Measurements from ENCODE around the gene RINL. TPM values are rescaled to one million over a fixed set of nuclear protein-coding genes. Genes with fewer than 3 reads are reported as not detected.

Gene RINL
- total and polyA plus RNA-seq, 3 donors from 2014 or later, result 2.6 to 5.2 (median 3.0) TPM

DNA sequence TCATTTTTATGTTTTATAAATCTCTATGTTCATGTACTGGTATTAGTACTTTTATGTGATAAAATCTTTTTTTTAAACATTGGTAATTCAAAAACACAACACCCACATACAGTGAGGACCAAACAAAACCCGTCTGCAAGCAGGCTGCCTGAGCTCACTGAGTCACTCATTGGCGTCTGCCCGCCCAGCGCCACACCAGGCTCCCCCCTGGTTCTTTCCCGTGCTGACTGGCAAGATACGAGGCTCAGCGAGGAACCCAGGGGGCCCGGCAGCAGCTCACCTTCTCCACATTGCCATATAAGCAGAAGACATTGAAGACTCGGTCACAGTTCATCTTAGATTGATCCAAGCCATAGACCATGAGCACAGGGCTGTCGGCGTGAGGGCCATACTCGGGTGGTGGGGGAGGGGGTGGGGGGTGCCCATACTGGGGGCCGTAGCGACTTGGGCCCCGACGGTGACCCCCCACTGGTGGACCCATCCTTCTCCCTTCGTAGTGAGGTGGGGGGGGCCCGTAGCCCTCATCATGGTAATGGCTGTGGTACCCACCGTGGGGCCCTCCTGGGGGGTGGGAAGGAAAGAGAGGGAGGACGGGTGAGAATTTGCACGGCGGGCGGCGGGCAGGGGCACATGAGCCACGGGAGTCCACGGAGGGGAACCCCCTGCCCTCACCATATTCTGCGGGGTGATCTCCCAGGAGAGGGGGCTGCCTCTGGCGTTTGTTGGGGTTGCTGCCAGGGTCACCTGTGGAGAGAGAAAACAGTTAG, 38.1 kb downstream of the RINL start:
- no peak for TF ChIP-seq POLR2A (IDR thresholded peaks at IDR 0.05)
- TF ChIP-seq, protein P1, sequence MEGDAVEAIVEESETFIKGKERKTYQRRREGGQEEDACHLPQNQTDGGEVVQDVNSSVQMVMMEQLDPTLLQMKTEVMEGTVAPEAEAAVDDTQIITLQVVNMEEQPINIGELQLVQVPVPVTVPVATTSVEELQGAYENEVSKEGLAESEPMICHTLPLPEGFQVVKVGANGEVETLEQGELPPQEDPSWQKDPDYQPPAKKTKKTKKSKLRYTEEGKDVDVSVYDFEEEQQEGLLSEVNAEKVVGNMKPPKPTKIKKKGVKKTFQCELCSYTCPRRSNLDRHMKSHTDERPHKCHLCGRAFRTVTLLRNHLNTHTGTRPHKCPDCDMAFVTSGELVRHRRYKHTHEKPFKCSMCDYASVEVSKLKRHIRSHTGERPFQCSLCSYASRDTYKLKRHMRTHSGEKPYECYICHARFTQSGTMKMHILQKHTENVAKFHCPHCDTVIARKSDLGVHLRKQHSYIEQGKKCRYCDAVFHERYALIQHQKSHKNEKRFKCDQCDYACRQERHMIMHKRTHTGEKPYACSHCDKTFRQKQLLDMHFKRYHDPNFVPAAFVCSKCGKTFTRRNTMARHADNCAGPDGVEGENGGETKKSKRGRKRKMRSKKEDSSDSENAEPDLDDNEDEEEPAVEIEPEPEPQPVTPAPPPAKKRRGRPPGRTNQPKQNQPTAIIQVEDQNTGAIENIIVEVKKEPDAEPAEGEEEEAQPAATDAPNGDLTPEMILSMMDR (IDR thresholded peaks at IDR 0.05), result no peak
- Histone ChIP-seq H3K27ac (peak overlapping the region in 1 of 2 donors; percentile 14), H3K9me3 (no peaks in the 10 kb centered on the region), H3K36me3 (ENCODE audit: low read depth, missing control alignments) (peaks cover 3% of the 10 kb centered on the region), H3K4me3 (no peak overlapping the region), H3K4me1 (peaks cover 3% of the 10 kb centered on the region), H3K27me3 (no peaks in the 10 kb centered on the region)
- intact Hi-C loops (cut with DNase I; ENCODE audit: low total_unique reads), result no loop called here
- no peak for DNase-seq
- 80 to 83% methylated on average over 20 to 28 of the region's 28 CpGs for WGBS, 2 donors

DNA sequence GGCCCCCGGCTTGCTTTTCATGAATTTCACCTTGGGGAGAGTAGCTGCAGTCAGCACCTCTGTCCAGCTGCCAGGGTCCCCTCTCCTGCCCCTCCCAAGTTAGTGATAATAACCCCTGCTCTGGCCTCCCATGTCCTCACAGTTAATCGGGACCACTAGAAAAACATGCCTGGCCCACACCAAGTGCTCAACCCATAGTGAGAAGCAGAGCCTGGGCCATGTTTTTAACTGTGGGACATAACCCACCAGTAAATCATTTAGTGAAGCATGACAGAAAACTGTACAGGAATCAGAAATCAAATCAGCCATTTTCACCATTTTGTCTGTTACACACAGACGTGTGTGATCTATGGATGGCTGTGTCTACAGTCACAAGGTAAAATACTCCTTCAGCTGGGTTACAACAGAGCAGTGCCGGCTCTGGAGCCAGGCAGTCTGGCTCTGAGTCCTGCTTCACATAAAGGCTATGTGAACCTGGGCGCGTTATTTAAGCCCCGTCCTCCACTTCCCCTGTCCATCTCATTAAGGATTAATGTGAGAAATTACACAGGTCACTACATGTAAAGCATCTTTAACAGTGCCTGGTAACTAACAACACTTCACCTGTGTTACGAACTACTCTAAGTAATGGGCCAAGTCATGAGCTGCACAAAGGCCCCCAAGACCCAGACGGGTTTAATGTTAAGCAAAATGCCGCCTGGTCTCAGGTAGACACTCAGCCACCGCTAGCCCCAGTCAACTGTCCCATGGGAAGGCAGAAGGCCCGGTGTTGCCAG, 38.9 kb downstream of the RINL start:
- intact Hi-C loops (cut with DNase I; ENCODE audit: low total_unique reads), result no loop called here
- TF ChIP-seq, protein P1 (IDR thresholded peaks at IDR 0.05), result no peak
- no peak for TF ChIP-seq POLR2A (IDR thresholded peaks at IDR 0.05)

DNA sequence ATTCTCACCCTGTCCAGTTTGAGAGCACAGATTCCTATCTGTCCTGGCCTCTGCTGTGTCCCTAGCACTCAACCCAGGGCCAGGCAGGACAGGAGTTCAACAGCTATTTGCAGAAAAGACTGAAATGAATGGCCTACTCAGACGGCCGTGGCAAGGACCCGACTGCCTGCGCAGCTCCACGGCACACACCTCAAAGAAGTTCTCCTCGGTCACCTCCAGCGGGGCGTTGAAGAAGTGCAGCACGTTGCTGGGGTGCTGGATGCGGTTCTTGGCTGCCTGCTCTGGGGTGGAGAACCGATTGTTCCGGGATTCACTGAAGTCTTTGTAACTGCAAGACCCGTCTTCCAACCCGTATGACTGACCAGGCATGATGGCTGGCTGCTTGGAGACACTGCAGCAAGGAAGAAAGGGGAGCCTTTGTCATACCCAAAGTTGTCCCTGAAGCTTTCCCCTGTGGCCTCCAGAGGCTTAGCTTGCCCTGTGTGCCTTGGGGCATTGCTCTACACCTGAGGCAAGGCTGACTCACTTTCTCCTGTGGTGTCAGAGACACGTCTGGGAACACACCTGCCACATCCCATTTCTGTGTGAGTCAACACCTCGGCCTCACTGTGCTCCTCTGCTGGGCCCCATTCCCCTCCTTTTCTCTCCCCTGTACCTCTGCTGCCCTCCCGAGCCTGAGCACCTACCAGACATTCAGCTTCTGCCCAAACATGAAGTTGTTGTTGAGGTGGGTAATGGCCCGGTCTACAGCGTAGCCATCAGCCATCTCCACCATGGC, 39.7 kb downstream of the RINL start:
- no peaks in the 10 kb centered on the region for H3K9me3 ChIP-seq
- peaks cover 3% of the 10 kb centered on the region for H3K36me3 ChIP-seq (ENCODE audit: low read depth, missing control alignments)
- 81 to 87% methylated on average over 5 to 19 of the region's 19 CpGs for WGBS, 2 donors
- no peak for DNase-seq
- H3K27ac ChIP-seq, result no peak overlapping the region
- no peak overlapping the region for H3K4me3 ChIP-seq
- intact Hi-C loops (cut with DNase I; ENCODE audit: low total_unique reads), result no loop called here
- TF ChIP-seq, protein P1 (IDR thresholded peaks at IDR 0.05), result no peak
- no peak for TF ChIP-seq POLR2A (IDR thresholded peaks at IDR 0.05)
- H3K27me3 ChIP-seq, result no peaks in the 10 kb centered on the region
- H3K4me1 ChIP-seq, result peaks cover 3% of the 10 kb centered on the region

More for the DNA sequence above, 38.9 kb downstream of the RINL start:
- H3K4me3 ChIP-seq, result no peak overlapping the region
- H3K36me3 ChIP-seq (ENCODE audit: low read depth, missing control alignments), result peaks cover 3% of the 10 kb centered on the region
- no peak overlapping the region for H3K27ac ChIP-seq
- no peak for DNase-seq
- no peaks in the 10 kb centered on the region for H3K27me3 ChIP-seq
- H3K4me1 ChIP-seq, result peaks cover 3% of the 10 kb centered on the region
- 85% methylated on average over 12 of the region's 12 CpGs for WGBS, 2 donors
- no peaks in the 10 kb centered on the region for H3K9me3 ChIP-seq

DNA sequence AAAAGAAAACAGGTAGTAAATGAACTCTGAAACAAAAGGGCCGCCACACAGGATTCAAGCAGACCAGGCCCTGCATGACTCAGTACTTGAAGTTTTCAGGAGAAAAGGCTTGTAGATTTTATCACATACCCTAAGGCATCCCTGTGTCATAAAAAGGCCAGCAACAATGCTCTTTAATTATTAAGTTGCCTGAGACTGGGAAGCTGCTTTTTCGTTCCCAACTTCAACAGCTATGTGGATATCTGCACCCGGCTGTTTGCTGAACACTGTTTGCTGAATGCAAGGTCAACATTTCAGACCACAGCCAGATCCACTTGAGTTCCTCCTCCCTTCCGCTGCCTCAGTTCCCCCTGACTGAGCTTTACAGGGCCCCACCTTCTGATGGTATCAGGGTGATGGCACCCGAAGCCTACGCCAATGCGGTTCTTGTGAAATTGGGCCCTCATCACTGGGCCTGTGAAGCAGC, 40.4 kb downstream of the RINL start:
- Histone ChIP-seq H3K27ac (no peak overlapping the region), H3K36me3 (ENCODE audit: low read depth, missing control alignments) (peaks cover 3% of the 10 kb centered on the region), H3K27me3 (no peaks in the 10 kb centered on the region), H3K4me3 (no peak overlapping the region), H3K9me3 (no peaks in the 10 kb centered on the region), H3K4me1 (peaks cover 3% of the 10 kb centered on the region)
- intact Hi-C loops (cut with DNase I; ENCODE audit: low total_unique reads), result no loop called here
- TF ChIP-seq POLR2A (IDR thresholded peaks at IDR 0.05), result no peak
- TF ChIP-seq, protein P1 (IDR thresholded peaks at IDR 0.05), result no peak
- DNase-seq, result no peak
- WGBS, 2 donors, result 80 to 88% methylated on average over 7 of the region's 7 CpGs

Data from testis (tissue), 3 donors.